Right cardiac atrium (tissue), 5 donors: ENCODE data around the gene CLCA2. TPM values are rescaled to one million over a fixed set of nuclear protein-coding genes. Genes with fewer than 3 reads are reported as not detected.

Source experiments
- ATAC-seq, 2 donors: fragments of 200-7000 bp; cut with Tn5 transposase; one replicate each; pipeline versions ENCODE4 v1.8.0 to v1.9.1; 2020; ENCODE audit warnings: moderate library complexity in 2 of 2, mild to moderate bottlenecking in 1 of 2
- DNase-seq, 3 donors: peaks; one replicate each; pipeline ENCODE4 v3.0.0-alpha.2; 2020
- H3K27ac ChIP-seq: one replicate; pipeline ENCODE4 v1.5.1; 2013; ENCODE audit warnings: mild to moderate bottlenecking, low read length, control low read depth, moderate library complexity
- H3K27me3 ChIP-seq: one replicate; pipeline ENCODE4 v1.6.1; 2013; ENCODE audit not compliant: control insufficient read depth, insufficient read depth
- H3K4me1 ChIP-seq: one replicate; pipeline ENCODE4 v1.6.1; 2013; ENCODE audit warnings: low read length; ENCODE audit not compliant: control insufficient read depth, insufficient read depth
- H3K4me3 ChIP-seq: one replicate; pipeline ENCODE4 v1.5.1; 2013; ENCODE audit warnings: low read length, control low read depth
- H3K9me3 ChIP-seq: one replicate; pipeline ENCODE4 v1.6.1; 2013; ENCODE audit warnings: low read length; ENCODE audit not compliant: control insufficient read depth
- WGBS: extraction: QIAGEN DNeasy Blood & Tissue Kit; methylation state at CpG from one replicate; pipeline ENCODE4 v1.1.7; 2013; 5-methylcytosine and 5-hydroxymethylcytosine counted together
- intact Hi-C, 4 donors: fragments of 100-400 bp; cut with DNase I; formaldehyde crosslinking; loops; one replicate each; pipeline versions ENCODE4 v1.11.0 to v1.14.0; 2022 to 2023
- long read RNA-seq, 4 donors: library from polyadenylated mRNA; unstranded; transcript quantifications; one replicate each; pipeline ENCODE4 v2.0.0, GENCODE V29; 2020 to 2021
- polyA plus RNA-seq: library from polyadenylated mRNA; stranded (reverse); fragments of 200-250 nt; gene quantifications from one replicate; pipeline ENCODE4 v1.2.3, GENCODE V29; 2013
- total RNA-seq, 4 donors: library from RNA; stranded (reverse); fragmentation: NEBNext Ultra II Directional; extraction: Animal tissue kit (Norgen Biotek cat#: 25700); gene quantifications; one replicate each; pipeline ENCODE4 v1.2.1, GENCODE V29; 2021
- donor health status: healthy with polysubstance abuse.
- donor health status: DM: no; HTN: yes; CAD: no.
- donor health status: DM: no; HTN: no; CAD: no.
- donor health status: DM: no; HTN: yes; CAD: no; lungs with severe emphysema.
- donor health status: DM: yes; HTN: yes; CAD: no.

Gene CLCA2
- total RNA-seq: not detected
- not detected for polyA plus RNA-seq
- long read RNA-seq, donor 1: 0 reads
- long read RNA-seq, donor 2: 0 reads
- long read RNA-seq, donor 3: 0 reads
- long read RNA-seq, donor 4: 0 reads

GRCh38 chr1:86423873-86424272 lies at the start of gene CLCA2:
Gene CLCA2 (plus strand): TSS chr1:86424171. CDS start chr1:86424248, 77 bp downstream.
- ATAC-seq: no peak
- intact Hi-C loops: no loop called here
- Histone ChIP-seq H3K27me3 (no peaks in the 10 kb centered on the region), H3K4me1 (no peaks in the 10 kb centered on the region), H3K9me3 (no peaks in the 10 kb centered on the region), H3K4me3 (no peak within 1 kb of the TSS), H3K27ac (no peak within 1 kb of the TSS)
- DNase-seq: no peak

- 93% methylated on average over 1 of the region's 1 CpG for WGBS
- H3K4me1 ChIP-seq: no peaks in the 10 kb centered on the region
- H3K27ac ChIP-seq: no peak overlapping the region
- H3K27me3 ChIP-seq: no peaks in the 10 kb centered on the region
- ATAC-seq (no peak), DNase-seq (no peak)
- no peak overlapping the region for H3K4me3 ChIP-seq
- no peaks in the 10 kb centered on the region for H3K9me3 ChIP-seq
- intact Hi-C loops: no loop called here
Observed at GRCh38 chr1:86375688-86376087, 48.3 kb upstream of the CLCA2 start.

GRCh38 chr1:86377341-86377740 lies 46.6 kb upstream of the CLCA2 start:
- Histone ChIP-seq H3K27me3 (no peaks in the 10 kb centered on the region), H3K9me3 (no peaks in the 10 kb centered on the region), H3K27ac (no peak overlapping the region), H3K4me1 (no peaks in the 10 kb centered on the region), H3K4me3 (no peak overlapping the region)
- 97% methylated on average over 1 of the region's 1 CpG for WGBS
- no peak for DNase-seq
- intact Hi-C loops: no loop called here
- ATAC-seq: no peak

- no peak overlapping the region for H3K4me3 ChIP-seq
- DNase-seq (no peak), ATAC-seq (no peak)
- no peaks in the 10 kb centered on the region for H3K4me1 ChIP-seq
- H3K9me3 ChIP-seq: no peaks in the 10 kb centered on the region
- no peaks in the 10 kb centered on the region for H3K27me3 ChIP-seq
- H3K27ac ChIP-seq: no peak overlapping the region
- intact Hi-C loops: no loop called here
- 98% methylated on average over 1 of the region's 1 CpG for WGBS
Observed at GRCh38 chr1:86378813-86379212, 45.2 kb upstream of the CLCA2 start.

GRCh38 chr1:86380257-86380861 lies 43.6 kb upstream of the CLCA2 start:
- 3% methylated on average over 4 of the region's 4 CpGs for WGBS
- Histone ChIP-seq H3K4me3 (no peak overlapping the region), H3K4me1 (no peaks in the 10 kb centered on the region), H3K27ac (no peak overlapping the region), H3K27me3 (no peaks in the 10 kb centered on the region), H3K9me3 (no peaks in the 10 kb centered on the region)
- DNase-seq: no peak
- intact Hi-C loops: loop anchor here (5.0 to 10.0 kb wide), 3 partner anchors 114 to 124 kb away; no protein-coding TSS in a partner anchor
- peak; percentile 46 to 62 for ATAC-seq

GRCh38 chr1:86381223-86381622 lies 42.7 kb upstream of the CLCA2 start:
- H3K4me3 ChIP-seq: no peak overlapping the region

GRCh38 chr1:86382878-86383277 lies 41.1 kb upstream of the CLCA2 start:
- Histone ChIP-seq H3K27me3 (no peaks in the 10 kb centered on the region), H3K9me3 (no peaks in the 10 kb centered on the region), H3K4me3 (peak overlapping the region; percentile 25), H3K27ac (no peak overlapping the region), H3K4me1 (no peaks in the 10 kb centered on the region)
- WGBS: 57% methylated on average over 1 of the region's 1 CpG
- DNase-seq (no peak), ATAC-seq (no peak)
- intact Hi-C loops: loop anchor here (5.0 to 10.0 kb wide), 3 partner anchors 112 to 122 kb away; no protein-coding TSS in a partner anchor

More at GRCh38 chr1:86381223-86381622, 42.7 kb upstream of the CLCA2 start:
- no peak overlapping the region for H3K27ac ChIP-seq
- intact Hi-C loops: loop anchor here (5.0 to 10.0 kb wide), 3 partner anchors 114 to 124 kb away; no protein-coding TSS in a partner anchor
- no peaks in the 10 kb centered on the region for H3K27me3 ChIP-seq
- no peaks in the 10 kb centered on the region for H3K9me3 ChIP-seq
- H3K4me1 ChIP-seq: no peaks in the 10 kb centered on the region
- 63% methylated on average over 4 of the region's 4 CpGs for WGBS
- DNase-seq: no peak
- no peak for ATAC-seq

GRCh38 chr1:86387916-86388627 lies 35.9 kb upstream of the CLCA2 start:
- H3K27ac ChIP-seq: no peak overlapping the region
- H3K27me3 ChIP-seq: no peaks in the 10 kb centered on the region
- no peak for ATAC-seq
- intact Hi-C loops: loop anchor here in 2 of 4 donors (10.0 kb wide), 2 partner anchors 107 to 117 kb away; no protein-coding TSS in a partner anchor
- H3K4me1 ChIP-seq: no peaks in the 10 kb centered on the region
- DNase-seq: no peak
- H3K9me3 ChIP-seq: no peaks in the 10 kb centered on the region
- whole genome bisulfite sequencing: 93% methylated on average over 3 of the region's 3 CpGs
- H3K4me3 ChIP-seq: no peak overlapping the region

- Histone ChIP-seq H3K4me3 (no peak overlapping the region), H3K9me3 (no peaks in the 10 kb centered on the region), H3K27me3 (no peaks in the 10 kb centered on the region), H3K27ac (no peak overlapping the region), H3K4me1 (no peaks in the 10 kb centered on the region)
- no peak for ATAC-seq
- no peak for DNase-seq
- intact Hi-C loops: loop anchor here in 2 of 4 donors (10.0 kb wide), 2 partner anchors 106 to 116 kb away; no protein-coding TSS in a partner anchor
Observed at GRCh38 chr1:86388777-86389176, 35.2 kb upstream of the CLCA2 start.

GRCh38 chr1:86389307-86389706 lies 34.7 kb upstream of the CLCA2 start:
- no peaks in the 10 kb centered on the region for H3K9me3 ChIP-seq
- no peaks in the 10 kb centered on the region for H3K4me1 ChIP-seq
- H3K27ac ChIP-seq: no peak overlapping the region
- no peaks in the 10 kb centered on the region for H3K27me3 ChIP-seq
- ATAC-seq: no peak
- no peak for DNase-seq
- intact Hi-C loops: loop anchor here in 2 of 4 donors (10.0 kb wide), 2 partner anchors 105 to 115 kb away; no protein-coding TSS in a partner anchor
- H3K4me3 ChIP-seq: no peak overlapping the region

GRCh38 chr1:86394416-86394815 lies 29.6 kb upstream of the CLCA2 start:
- Histone ChIP-seq H3K4me1 (no peaks in the 10 kb centered on the region), H3K9me3 (no peaks in the 10 kb centered on the region), H3K4me3 (peak overlapping the region; percentile 39), H3K27me3 (no peaks in the 10 kb centered on the region), H3K27ac (no peak overlapping the region)
- DNase-seq (no peak), ATAC-seq (no peak)
- WGBS: 55% methylated on average over 2 of the region's 2 CpGs
- intact Hi-C loops: no loop called here
